ENCODE measurements around the gene PLXDC2. TPM values are rescaled to one million over a fixed set of nuclear protein-coding genes. Genes with fewer than 3 reads are reported as not detected.

PLXDC2 gene
- total RNA-seq, 1 donor from 2014 or later = 10.6 TPM

- no peak for DNase-seq (ENCODE audit: low spot score in 2 of 2)
- FAIRE-seq = no peak
These were observed 88.0 kb downstream of the PLXDC2 start for GRCh38 chr10:19904202-19904661.

- FAIRE-seq = no peak
- no peak for DNase-seq (ENCODE audit: low spot score in 2 of 2)
These were observed 90.0 kb downstream of the PLXDC2 start for GRCh38 chr10:19906108-19906791.

- DNase-seq (ENCODE audit: low spot score in 2 of 2) (no peak), FAIRE-seq (no peak)
These were observed 92.9 kb downstream of the PLXDC2 start for GRCh38 chr10:19908991-19909696.

- DNase-seq (ENCODE audit: low spot score in 2 of 2) = no peak
These were observed 95.7 kb downstream of the PLXDC2 start for GRCh38 chr10:19911886-19912285.

GRCh38 chr10:19913987-19914386, 97.8 kb downstream of the PLXDC2 start:
- FAIRE-seq (no peak), DNase-seq (ENCODE audit: low spot score in 2 of 2) (no peak)

More at GRCh38 chr10:19911886-19912285, 95.7 kb downstream of the PLXDC2 start:
- FAIRE-seq = no peak

GRCh38 chr10:19915125-19915524, 98.9 kb downstream of the PLXDC2 start:
- DNase-seq (ENCODE audit: low spot score in 2 of 2) (no peak), FAIRE-seq (no peak)

GRCh38 chr10:19915816-19916215, 99.6 kb downstream of the PLXDC2 start:
- FAIRE-seq (no peak), DNase-seq (ENCODE audit: low spot score in 2 of 2) (no peak)

- FAIRE-seq (no peak), DNase-seq (ENCODE audit: low spot score in 2 of 2) (no peak)
These were observed 101.7 kb downstream of the PLXDC2 start for GRCh38 chr10:19917751-19918478.

GRCh38 chr10:19918794-19919193, 102.6 kb downstream of the PLXDC2 start:
- no peak for DNase-seq (ENCODE audit: low spot score in 2 of 2)
- no peak for FAIRE-seq

- no peak for FAIRE-seq
These were observed 103.4 kb downstream of the PLXDC2 start for GRCh38 chr10:19919671-19920070.

GRCh38 chr10:19920075-19920726, 104.0 kb downstream of the PLXDC2 start:
- FAIRE-seq (no peak), DNase-seq (ENCODE audit: low spot score in 2 of 2) (no peak)

More at GRCh38 chr10:19919671-19920070, 103.4 kb downstream of the PLXDC2 start:
- no peak for DNase-seq (ENCODE audit: low spot score in 2 of 2)

- FAIRE-seq (no peak), DNase-seq (ENCODE audit: low spot score in 2 of 2) (no peak)
These were observed 105.3 kb downstream of the PLXDC2 start for GRCh38 chr10:19921300-19922140.

- no peak for FAIRE-seq
- DNase-seq (ENCODE audit: low spot score in 2 of 2) = no peak
These were observed 106.2 kb downstream of the PLXDC2 start for GRCh38 chr10:19922236-19922963.

GRCh38 chr10:19925064-19925463, 108.8 kb downstream of the PLXDC2 start:
- DNase-seq (ENCODE audit: low spot score in 2 of 2) (no peak), FAIRE-seq (no peak)

- no peak for DNase-seq (ENCODE audit: low spot score in 2 of 2)
- no peak for FAIRE-seq
These were observed 112.7 kb downstream of the PLXDC2 start for GRCh38 chr10:19928936-19929335.

- FAIRE-seq (no peak), DNase-seq (ENCODE audit: low spot score in 2 of 2) (no peak)
These were observed 113.4 kb downstream of the PLXDC2 start for GRCh38 chr10:19929506-19930140.

- FAIRE-seq (peak; percentile 15), DNase-seq (ENCODE audit: low spot score in 2 of 2) (no peak)
These were observed 115.0 kb downstream of the PLXDC2 start for GRCh38 chr10:19930936-19931893.
